Muscle of back (tissue), 11 donors: Measurements from ENCODE around the gene KCNC4. TPM values are rescaled to one million over a fixed set of nuclear protein-coding genes. Genes with fewer than 3 reads are reported as not detected.

Source experiments
- DNase-seq, 3 donors: peaks; one replicate each; pipeline versions ENCODE4 v3.0.0 to v3.0.0-alpha.2; 2013
- polyA plus RNA-seq, 10 donors: library from polyadenylated mRNA; unstranded; fragments of 120-200 nt; gene quantifications; one replicate each; pipeline ENCODE4 v1.2.1, GENCODE V29; 2013; ENCODE audit not compliant: insufficient read length in 10 of 10

KCNC4 gene
- polyA plus RNA-seq, 10 donors, result 5.5 to 9.3 (median 6.7) TPM

GRCh38 chr1:110210604-110211495, 736 bp downstream of the KCNC4 start:
- peak in 1 of 3 donors; percentile 69 for DNase-seq

- peak in 1 of 3 donors; percentile 36 for DNase-seq
Measured at GRCh38 chr1:110211496-110212168, 1.5 kb downstream of the KCNC4 start.

GRCh38 chr1:110212169-110213142, 2.3 kb downstream of the KCNC4 start:
- no peak for DNase-seq

GRCh38 chr1:110213143-110213540, 3.0 kb downstream of the KCNC4 start:
- DNase-seq, result no peak

GRCh38 chr1:110214454-110215404, 4.6 kb downstream of the KCNC4 start:
- DNase-seq, result no peak

- DNase-seq, result no peak
Measured at GRCh38 chr1:110215621-110216515, 5.8 kb downstream of the KCNC4 start.

GRCh38 chr1:110216844-110217444, 6.8 kb downstream of the KCNC4 start:
- DNase-seq, result no peak

GRCh38 chr1:110218137-110218536, 8.0 kb downstream of the KCNC4 start:
- no peak for DNase-seq

GRCh38 chr1:110218739-110219138, 8.6 kb downstream of the KCNC4 start:
- no peak for DNase-seq

GRCh38 chr1:110220324-110220723, 10.2 kb downstream of the KCNC4 start:
- DNase-seq, result no peak

GRCh38 chr1:110221119-110221518, 11.0 kb downstream of the KCNC4 start:
- DNase-seq, result no peak

- no peak for DNase-seq
Measured at GRCh38 chr1:110223127-110223526, 13.0 kb downstream of the KCNC4 start.

- DNase-seq, result no peak
Measured at GRCh38 chr1:110223581-110223980, 13.5 kb downstream of the KCNC4 start.

- DNase-seq, result no peak
Measured at GRCh38 chr1:110224240-110224995, 14.3 kb downstream of the KCNC4 start.

GRCh38 chr1:110225212-110225611, 15.1 kb downstream of the KCNC4 start:
- no peak for DNase-seq

GRCh38 chr1:110225756-110226404, 15.8 kb downstream of the KCNC4 start:
- DNase-seq, result no peak

- peak in 2 of 3 donors; percentile 39 to 40 for DNase-seq
Measured at GRCh38 chr1:110227774-110228173, 17.7 kb downstream of the KCNC4 start.

- no peak for DNase-seq
Measured at GRCh38 chr1:110228381-110228780, 18.3 kb downstream of the KCNC4 start.
